NCI-H128 (cell line): ENCODE results near the gene AKT1.

Experiments used
- DNase-seq: peaks from one replicate; lab custom pipeline; 2025; ENCODE audit not compliant: unreplicated experiment; lab: John Stamatoyannopoulos, UW

The AKT1 gene

GRCh38 chr14:104800015-104800770 is 4.6 kb upstream of the AKT1 start:
- no peak for DNase-seq

GRCh38 chr14:104799244-104800014 is 3.9 kb upstream of the AKT1 start:
- DNase-seq: no peak

GRCh38 chr14:104798300-104799243 is 3.0 kb upstream of the AKT1 start:
- DNase-seq: no peak

GRCh38 chr14:104797115-104798044 is 1.8 kb upstream of the AKT1 start:
- no peak for DNase-seq

GRCh38 chr14:104796687-104797081 is 1.1 kb upstream of the AKT1 start:
- no peak for DNase-seq

GRCh38 chr14:104795781-104796686 is 486 bp upstream of the AKT1 start:
- DNase-seq: no peak

- DNase-seq: no peak
Observed at GRCh38 chr14:104794631-104794992, 936 bp downstream of the AKT1 start.

GRCh38 chr14:104794099-104794498 is 1.4 kb downstream of the AKT1 start:
- DNase-seq: no peak

GRCh38 chr14:104793703-104793959 is 1.9 kb downstream of the AKT1 start:
- DNase-seq: no peak

GRCh38 chr14:104792945-104793702 is 2.4 kb downstream of the AKT1 start:
- no peak for DNase-seq

- no peak for DNase-seq
Observed at GRCh38 chr14:104792101-104792884, 3.3 kb downstream of the AKT1 start.

- DNase-seq: no peak
Observed at GRCh38 chr14:104791425-104791824, 4.1 kb downstream of the AKT1 start.

GRCh38 chr14:104789752-104790743 is 5.5 kb downstream of the AKT1 start:
- DNase-seq: no peak

- no peak for DNase-seq
Observed at GRCh38 chr14:104788873-104789663, 6.5 kb downstream of the AKT1 start.

- peak; percentile 82 for DNase-seq
Observed at GRCh38 chr14:104788161-104788818, 7.3 kb downstream of the AKT1 start.

- DNase-seq: no peak
Observed at GRCh38 chr14:104787736-104788135, 7.8 kb downstream of the AKT1 start.
